Activated T-cell treated with anti-CD3 and anti-CD28 coated beads, Interleukin-2, amount 50 U/mL, for 72 hours (primary cell): Measurements from ENCODE around the gene RERE. TPM values are rescaled to one million over a fixed set of nuclear protein-coding genes. Genes with fewer than 3 reads are reported as not detected.
"Not testable (repeated sequence)": the region's sequence is repeated elsewhere in the genome, so short reads cannot be mapped to it uniquely, and the experiment has no call there.

ENCODE experiments used
- ATAC-seq, 2 donors: fragments of 150-1000 bp; cut with Tn5 transposase; replicated peaks in 1 of 2; 2 replicates each; pipeline ENCODE4 v1.10.0; 2021; ENCODE audit warnings: moderate library complexity in 2 of 2, mild to moderate bottlenecking in 1 of 2
- DNase-seq, 2 donors: peaks; one replicate each; pipeline ENCODE4 v3.0.0; 2021 to 2022; ENCODE audit warnings: mixed read lengths in 1 of 2
- H3K27ac Mint-ChIP-seq: one replicate; pipeline ENCODE4 v1.8.0; 2022; ENCODE audit warnings: mild to moderate bottlenecking, moderate library complexity, mixed read lengths
- H3K27me3 Mint-ChIP-seq: one replicate; pipeline ENCODE4 v1.8.0; 2022; ENCODE audit warnings: low read depth, mixed read lengths
- H3K36me3 Mint-ChIP-seq, 2 donors: one replicate each; pipeline ENCODE4 v1.8.0; 2022; ENCODE audit warnings: mixed read lengths in 2 of 2, mild to moderate bottlenecking in 1 of 2; ENCODE audit not compliant: insufficient read depth in 2 of 2
- H3K4me1 Mint-ChIP-seq: one replicate; pipeline ENCODE4 v1.8.0; 2022; ENCODE audit warnings: low read depth, mixed read lengths
- H3K4me3 Mint-ChIP-seq, 2 donors: one replicate each; pipeline ENCODE4 v1.8.0; 2022; ENCODE audit warnings: mild to moderate bottlenecking in 2 of 2, mixed read lengths in 2 of 2, moderate library complexity in 2 of 2
- H3K9me3 Mint-ChIP-seq, 2 donors: one replicate each; pipeline ENCODE4 v1.8.0; 2022; ENCODE audit warnings: mixed read lengths in 2 of 2
- total RNA-seq, 2 donors: library from RNA; stranded (reverse); gene quantifications; one replicate each; pipeline ENCODE4 v1.2.3, GENCODE V29; 2022

Gene RERE
- total RNA-seq, 2 donors from 2014 or later: 98.7 to 105 TPM

DNA sequence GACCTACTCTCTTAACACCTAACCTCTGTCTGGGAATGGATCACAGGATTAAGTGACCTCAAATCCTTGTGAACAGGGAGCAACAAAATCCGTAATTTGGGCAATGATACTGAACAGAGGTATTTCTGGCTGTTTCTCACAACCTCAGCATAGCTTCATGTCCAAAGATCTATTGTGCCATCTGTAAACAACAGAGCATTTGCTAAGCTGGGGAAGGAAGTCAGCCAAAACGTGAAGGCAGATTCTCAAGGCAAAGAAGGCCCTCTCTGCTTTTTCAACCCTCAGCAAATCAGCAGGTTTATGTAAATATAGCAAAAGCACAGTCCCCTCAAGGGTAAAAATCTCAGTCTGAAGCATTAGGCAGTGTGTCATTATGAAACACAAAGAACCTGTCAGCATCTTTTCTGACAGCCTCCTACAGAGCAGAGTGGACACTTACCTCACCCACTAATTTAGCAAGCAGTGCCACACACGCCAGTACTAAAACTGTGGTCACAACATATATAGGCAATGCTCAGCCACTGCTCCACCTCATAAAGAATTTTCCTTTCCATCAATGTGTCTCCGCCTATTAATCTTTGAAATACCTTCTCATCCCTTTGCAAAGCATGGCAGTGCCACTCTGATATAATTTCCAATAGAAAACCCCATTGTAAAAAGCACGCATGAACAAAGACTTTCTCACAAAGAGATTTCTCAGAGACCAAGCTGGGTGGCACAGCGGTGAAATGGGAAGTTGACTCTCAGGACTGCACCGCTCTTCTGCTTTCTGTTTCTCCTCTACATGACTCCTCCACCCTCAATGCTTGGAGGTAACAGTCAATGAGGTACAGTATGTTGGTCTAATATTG lies 188.0 kb downstream of the RERE start:
- Mint-ChIP-seq H3K27ac (no peak overlapping the region), H3K4me3 (peak overlapping the region; percentile 27 to 33), H3K36me3 (peaks cover 0 to 4% of the 10 kb centered on the region in 2 donors), H3K9me3 (peaks cover 0 to 7% of the 10 kb centered on the region in 2 donors), H3K4me1 (peaks cover 78% of the 10 kb centered on the region), H3K27me3 (no peaks in the 10 kb centered on the region)
- peak; percentile 92 to 96 for ATAC-seq
- peak in 1 of 2 donors; percentile 22 for DNase-seq

DNA sequence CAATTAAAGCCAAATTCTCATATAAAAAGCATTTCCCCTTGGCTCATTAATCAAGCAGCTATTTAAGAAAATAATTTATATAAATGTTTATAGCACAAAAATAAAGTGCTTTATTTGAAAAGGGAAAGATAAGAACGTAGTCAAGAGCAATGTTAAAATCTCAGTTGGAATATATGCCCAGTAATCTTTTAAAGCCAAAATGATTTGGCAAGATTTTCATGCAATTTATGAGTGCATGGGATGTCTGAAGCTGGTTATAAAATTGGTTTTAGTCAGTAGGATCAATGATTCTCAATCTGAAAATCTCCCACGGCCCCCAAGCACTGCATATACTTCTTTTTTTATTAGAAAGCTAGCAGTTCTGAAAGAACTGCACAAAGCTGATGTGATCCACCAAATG lies 188.8 kb downstream of the RERE start:
- DNase-seq (no peak), ATAC-seq (no peak)
- H3K4me3 Mint-ChIP-seq: no peak overlapping the region
- no peaks in the 10 kb centered on the region for H3K27me3 Mint-ChIP-seq
- peaks cover 78% of the 10 kb centered on the region for H3K4me1 Mint-ChIP-seq
- H3K36me3 Mint-ChIP-seq: no peaks in the 10 kb centered on the region
- H3K27ac Mint-ChIP-seq: no peak overlapping the region
- peaks cover 0 to 7% of the 10 kb centered on the region in 2 donors for H3K9me3 Mint-ChIP-seq

DNA sequence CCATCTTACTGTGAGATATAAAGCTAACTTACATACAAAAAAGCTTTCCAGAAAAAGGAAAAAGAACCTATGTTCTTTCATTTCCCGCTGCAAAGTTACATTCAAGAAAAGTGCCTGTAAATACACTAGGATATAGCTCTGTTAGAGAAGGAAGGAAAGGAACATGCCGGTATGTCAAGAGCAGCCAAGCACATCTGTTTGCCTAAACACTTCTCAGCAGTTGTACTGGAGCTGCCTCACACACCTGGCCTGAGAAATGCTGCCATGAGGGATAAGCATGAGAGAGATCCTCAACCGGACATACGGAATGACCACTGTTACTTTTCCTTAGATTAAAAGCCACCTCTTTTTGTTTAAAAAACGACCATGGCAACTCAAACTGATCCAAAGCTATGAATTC lies 189.7 kb downstream of the RERE start:
- no peak overlapping the region for H3K4me3 Mint-ChIP-seq
- no peak for ATAC-seq
- H3K9me3 Mint-ChIP-seq: peaks cover 0 to 7% of the 10 kb centered on the region in 2 donors
- no peaks in the 10 kb centered on the region for H3K36me3 Mint-ChIP-seq
- no peak for DNase-seq
- peaks cover 85% of the 10 kb centered on the region for H3K4me1 Mint-ChIP-seq
- H3K27me3 Mint-ChIP-seq: no peaks in the 10 kb centered on the region
- no peak overlapping the region for H3K27ac Mint-ChIP-seq

DNA sequence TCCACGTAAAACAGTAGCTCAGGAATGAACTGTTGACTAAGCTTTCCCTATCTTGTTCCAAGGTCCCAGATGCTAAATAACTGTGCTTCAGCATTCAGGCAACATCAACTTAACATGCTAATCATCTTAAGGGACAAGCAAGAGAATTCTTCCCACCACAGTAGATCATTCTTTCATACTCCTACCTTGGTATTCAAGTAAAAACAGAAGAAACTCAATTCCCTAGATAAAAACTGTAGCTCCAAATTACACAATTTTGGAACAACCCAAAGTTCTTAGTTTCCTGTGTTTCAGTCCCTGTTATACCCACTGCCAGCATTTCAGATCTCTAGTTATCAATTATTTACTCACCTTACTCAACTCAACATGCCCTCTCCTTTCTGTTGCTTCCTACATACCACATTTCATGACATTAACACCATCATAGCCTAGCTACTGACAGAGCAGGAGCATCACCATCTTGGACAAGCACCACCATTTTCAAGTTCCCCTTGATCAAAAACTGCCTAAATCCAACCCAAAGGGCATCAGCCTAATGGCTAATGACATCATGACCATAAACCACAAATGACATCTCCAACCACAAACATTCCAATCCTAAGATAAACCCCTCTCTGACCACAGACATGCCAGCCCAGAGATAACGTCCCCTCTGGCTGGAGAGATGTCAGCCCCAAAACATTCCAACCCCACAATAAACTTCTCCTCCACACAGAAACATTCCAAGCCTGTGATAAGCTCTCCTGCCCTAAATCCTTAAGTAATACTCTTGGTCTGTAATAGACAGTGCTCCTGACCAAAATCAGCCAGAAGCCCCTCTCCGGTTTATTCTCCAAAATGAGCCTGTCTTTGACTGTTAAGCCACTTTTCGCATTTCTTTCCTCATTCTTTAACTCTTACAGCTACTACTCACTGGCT lies 191.2 kb downstream of the RERE start:
- ATAC-seq (no peak), DNase-seq (no peak)
- Mint-ChIP-seq H3K27ac (no peak overlapping the region), H3K27me3 (no peaks in the 10 kb centered on the region), H3K4me3 (no peak overlapping the region), H3K36me3 (no peaks in the 10 kb centered on the region), H3K4me1 (peaks cover 75% of the 10 kb centered on the region), H3K9me3 (peaks cover 0 to 7% of the 10 kb centered on the region in 2 donors)

DNA sequence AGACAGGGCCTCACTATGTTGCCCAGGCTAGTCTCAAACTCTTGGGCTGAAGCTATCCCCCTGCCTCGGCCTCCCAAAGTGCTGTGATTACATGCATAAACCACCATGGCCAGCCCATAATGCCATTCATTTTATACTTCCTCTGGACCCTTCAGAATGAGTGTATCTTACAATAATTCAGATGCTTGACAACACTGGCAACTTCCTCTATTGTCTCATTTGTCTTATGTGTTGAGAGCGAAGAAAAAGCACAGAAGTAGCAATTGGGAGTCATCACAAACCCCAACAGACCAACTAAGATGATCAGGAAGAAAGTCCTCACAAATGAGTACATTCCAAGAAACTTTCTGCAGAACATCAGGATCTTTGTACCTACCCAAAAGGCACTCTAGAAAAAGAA lies 191.9 kb downstream of the RERE start:
- no peak for DNase-seq
- Mint-ChIP-seq H3K9me3 (peaks cover 0 to 7% of the 10 kb centered on the region in 2 donors), H3K36me3 (no peaks in the 10 kb centered on the region), H3K27me3 (no peaks in the 10 kb centered on the region), H3K4me3 (no peak overlapping the region), H3K27ac (no peak overlapping the region), H3K4me1 (peaks cover 67% of the 10 kb centered on the region)
- ATAC-seq: no peak

DNA sequence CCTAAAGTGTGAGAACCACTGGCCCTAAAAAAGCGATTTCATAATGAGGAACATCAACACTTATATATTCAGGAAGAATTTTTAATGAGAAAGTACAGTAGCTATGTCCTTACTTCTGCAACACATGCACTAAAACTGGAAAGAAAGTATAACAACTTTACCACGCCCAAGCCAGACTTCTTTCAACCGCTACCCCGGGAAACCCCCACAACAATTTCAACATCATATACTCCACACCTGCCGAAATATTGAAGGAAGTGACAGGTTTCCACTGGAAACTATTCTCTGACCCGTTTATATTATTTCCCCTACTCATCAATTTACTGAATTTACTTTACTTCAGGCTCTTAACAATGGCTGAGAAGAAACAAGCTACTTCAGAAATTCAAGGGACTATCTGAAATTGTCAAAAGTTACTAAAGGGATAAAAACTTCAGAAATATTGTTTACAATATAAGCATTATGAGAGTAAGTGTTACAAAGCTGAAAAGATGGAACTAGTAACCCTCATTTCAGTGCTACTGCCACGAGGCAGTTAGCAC lies 193.7 kb downstream of the RERE start:
- H3K9me3 Mint-ChIP-seq, H3K36me3 Mint-ChIP-seq, H3K27me3 Mint-ChIP-seq, DNase-seq: not testable (repeated sequence)
- H3K4me1 Mint-ChIP-seq: peaks cover 50% of the 10 kb centered on the region
- peak overlapping the region; percentile 59 to 75 for H3K4me3 Mint-ChIP-seq
- peak overlapping the region; percentile 87 for H3K27ac Mint-ChIP-seq
- ATAC-seq: peak; percentile 43 to 45

DNA sequence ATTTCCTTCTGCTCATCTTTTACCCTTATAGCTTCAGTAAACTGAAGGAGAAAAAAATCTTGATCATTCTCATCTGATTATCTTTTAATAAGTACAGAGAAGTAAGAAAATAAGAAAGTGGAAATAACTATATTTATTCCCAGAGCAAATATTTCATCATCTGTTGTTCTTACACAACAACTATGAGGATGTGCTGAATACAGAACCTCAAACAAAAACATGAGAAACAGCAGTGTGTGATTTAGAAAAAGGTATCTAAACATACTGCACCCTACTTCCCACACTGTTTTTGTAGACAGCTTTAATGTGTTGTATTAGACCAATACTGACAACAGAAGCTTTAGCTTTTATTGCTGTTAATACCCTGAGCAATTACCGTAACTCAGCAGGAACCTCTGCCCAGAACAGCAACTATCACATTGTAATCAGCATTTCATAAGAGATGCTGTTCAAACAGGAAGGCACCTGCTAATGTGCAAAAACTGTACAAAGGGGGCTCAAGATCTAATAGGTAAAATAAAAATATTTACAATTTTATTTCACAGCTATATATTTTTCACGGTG lies 195.6 kb downstream of the RERE start:
- H3K27ac Mint-ChIP-seq, H3K27me3 Mint-ChIP-seq, ATAC-seq, H3K4me3 Mint-ChIP-seq, DNase-seq, H3K36me3 Mint-ChIP-seq, H3K9me3 Mint-ChIP-seq: not testable (repeated sequence)
- H3K4me1 Mint-ChIP-seq: peaks cover 40% of the 10 kb centered on the region

DNA sequence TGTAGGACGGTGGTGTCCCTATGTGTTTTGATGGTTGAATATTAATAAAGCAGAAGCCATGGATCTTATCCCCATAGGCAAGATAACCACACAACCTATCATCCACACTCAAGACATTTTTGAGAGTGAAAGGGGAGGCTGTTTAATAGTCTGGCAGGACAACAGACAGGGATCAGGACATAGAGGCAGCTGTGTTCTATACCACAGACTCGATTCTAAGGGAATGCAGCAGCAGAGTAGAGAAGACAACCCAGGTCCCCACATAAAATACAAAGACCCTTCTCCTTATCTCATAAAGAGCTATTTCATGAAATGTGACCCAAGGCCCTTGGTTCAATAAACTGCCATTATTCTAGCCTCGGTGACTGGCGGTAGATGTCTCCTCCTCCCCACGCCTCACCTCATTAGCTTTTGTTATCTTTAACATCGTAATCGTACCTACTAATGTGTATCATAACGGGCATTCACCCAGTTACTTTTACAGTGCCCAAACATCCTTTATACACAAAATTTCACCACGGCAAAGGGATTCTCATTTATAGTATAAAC lies 196.3 kb downstream of the RERE start:
- peaks cover 33% of the 10 kb centered on the region for H3K4me1 Mint-ChIP-seq
- not testable (repeated sequence) for H3K36me3 Mint-ChIP-seq, H3K9me3 Mint-ChIP-seq, ATAC-seq, H3K27ac Mint-ChIP-seq, H3K4me3 Mint-ChIP-seq, H3K27me3 Mint-ChIP-seq, DNase-seq

DNA sequence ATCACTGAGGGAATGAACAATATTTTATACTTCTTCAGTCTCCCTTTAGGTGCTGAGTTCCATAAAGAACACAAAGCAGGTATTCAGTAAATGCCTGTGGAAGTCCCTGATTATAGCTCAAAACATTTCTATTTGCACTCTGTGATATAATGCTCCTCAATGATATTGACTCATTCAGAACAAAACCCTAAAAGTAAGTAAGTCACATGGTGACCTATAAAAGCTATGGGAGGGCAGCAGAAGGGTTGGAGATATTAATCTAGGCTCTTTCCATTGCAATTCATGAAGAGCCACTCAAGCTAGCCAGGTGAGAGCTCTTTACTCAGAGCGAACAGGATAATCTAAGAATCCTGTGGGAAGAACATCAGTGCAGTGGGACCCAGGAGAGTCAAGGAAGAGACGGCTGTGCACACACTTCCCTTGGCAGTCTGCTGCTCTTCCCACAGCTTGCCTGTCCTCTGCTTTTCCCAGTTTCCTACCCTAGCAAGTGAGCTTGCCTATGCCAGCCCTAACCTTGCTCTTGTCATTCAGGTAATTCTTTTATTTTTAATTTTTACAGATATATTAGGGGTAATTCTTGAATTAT lies 197.4 kb downstream of the RERE start:
- H3K9me3 Mint-ChIP-seq, ATAC-seq, H3K36me3 Mint-ChIP-seq, DNase-seq, H3K4me3 Mint-ChIP-seq, H3K27ac Mint-ChIP-seq, H3K27me3 Mint-ChIP-seq: not testable (repeated sequence)
- H3K4me1 Mint-ChIP-seq: peaks cover 22% of the 10 kb centered on the region

DNA sequence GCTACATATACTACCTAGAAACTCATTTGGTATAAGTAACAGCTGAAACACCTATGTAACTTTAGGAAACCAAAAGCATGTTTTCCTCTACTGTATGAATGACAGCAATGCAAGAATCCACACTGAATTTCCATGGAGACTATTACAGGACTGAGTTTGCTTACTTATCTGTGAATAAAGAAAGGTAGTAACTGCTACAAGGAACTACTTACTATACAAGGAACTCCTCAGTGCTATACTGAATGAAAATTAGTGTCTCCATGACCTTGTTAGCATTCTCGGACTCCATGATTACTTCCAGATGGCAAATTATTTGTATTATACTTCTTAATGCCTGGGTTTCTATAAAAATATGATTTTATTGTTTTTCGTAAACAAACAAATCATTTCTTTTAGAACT lies 198.0 kb downstream of the RERE start:
- not testable (repeated sequence) for H3K4me3 Mint-ChIP-seq, H3K9me3 Mint-ChIP-seq, H3K27me3 Mint-ChIP-seq, H3K27ac Mint-ChIP-seq, DNase-seq, H3K36me3 Mint-ChIP-seq, ATAC-seq
- H3K4me1 Mint-ChIP-seq: peaks cover 17% of the 10 kb centered on the region

DNA sequence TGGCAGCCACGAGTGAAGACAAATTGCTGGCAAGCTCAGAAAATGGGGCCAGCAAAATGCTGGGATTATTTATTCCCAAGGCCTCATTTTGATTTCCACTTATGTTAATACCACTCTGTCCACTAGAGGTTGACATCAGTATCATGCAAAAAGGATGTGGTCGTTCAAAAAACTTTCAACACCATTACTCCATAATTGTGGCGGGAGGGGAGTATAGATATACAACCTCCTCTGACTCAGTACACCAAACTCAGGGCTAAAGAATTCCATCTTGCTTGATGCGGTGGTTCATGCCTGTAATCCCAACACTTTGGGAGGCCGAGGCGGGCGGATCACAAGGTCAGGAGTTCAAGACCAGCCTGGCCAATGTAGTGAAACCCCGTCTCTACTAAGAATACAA lies 200.6 kb downstream of the RERE start:
- H3K4me3 Mint-ChIP-seq: not testable (repeated sequence)

More for the DNA sequence above, 200.6 kb downstream of the RERE start:
- H3K27ac Mint-ChIP-seq, DNase-seq, H3K36me3 Mint-ChIP-seq, H3K27me3 Mint-ChIP-seq, ATAC-seq, H3K9me3 Mint-ChIP-seq: not testable (repeated sequence)
- peaks cover 14% of the 10 kb centered on the region for H3K4me1 Mint-ChIP-seq
